Brain microvascular endothelial cell (primary cell): ENCODE measurements around the gene ALG1L2.
"Not testable (repeated sequence)": the region's sequence is repeated elsewhere in the genome, so short reads cannot be mapped to it uniquely, and the experiment has no call there.

Experiments
- DNase-seq: peaks from one replicate; pipeline ENCODE4 v3.0.0-alpha.2; 2020
- H3K27ac ChIP-seq: fragments of 250-450 bp; sonication (Bioruptor Pico); 2 replicates; pipeline ENCODE4 v1.5.1; 2020; ENCODE audit warnings: mild to moderate bottlenecking, moderate library complexity
- H3K27me3 ChIP-seq: fragments of 250-450 bp; sonication (Bioruptor Pico); replicated peaks from 2 replicates; pipeline ENCODE4 v1.5.1; 2020; ENCODE audit warnings: mild to moderate bottlenecking
- H3K36me3 ChIP-seq: fragments of 250-450 bp; sonication (Bioruptor Pico); replicated peaks from 2 replicates; pipeline ENCODE4 v1.5.1; 2020; ENCODE audit warnings: mild to moderate bottlenecking
- H3K4me3 ChIP-seq: 2 replicates; pipeline ENCODE4 v1.5.1; 2011; ENCODE audit warnings: low read depth, mild to moderate bottlenecking, control low read depth, low read length, moderate library complexity
- in situ Hi-C: cut with HindIII; loops from 2 replicates; pipeline ENCODE4 v1.10.0; 2017; ENCODE audit warnings: low sequenced_read_pairs, low pct_ligation_motif_present
- TF ChIP-seq, protein P1 (sequence below): IDR thresholded peaks from 2 replicates; pipeline ENCODE4 v1.5.1; 2011; ENCODE audit warnings: low read depth, mild to moderate bottlenecking, moderate library complexity, low read length, control low read depth, inconsistent platforms; ENCODE audit errors: missing control alignments

The ALG1L2 gene

DNA sequence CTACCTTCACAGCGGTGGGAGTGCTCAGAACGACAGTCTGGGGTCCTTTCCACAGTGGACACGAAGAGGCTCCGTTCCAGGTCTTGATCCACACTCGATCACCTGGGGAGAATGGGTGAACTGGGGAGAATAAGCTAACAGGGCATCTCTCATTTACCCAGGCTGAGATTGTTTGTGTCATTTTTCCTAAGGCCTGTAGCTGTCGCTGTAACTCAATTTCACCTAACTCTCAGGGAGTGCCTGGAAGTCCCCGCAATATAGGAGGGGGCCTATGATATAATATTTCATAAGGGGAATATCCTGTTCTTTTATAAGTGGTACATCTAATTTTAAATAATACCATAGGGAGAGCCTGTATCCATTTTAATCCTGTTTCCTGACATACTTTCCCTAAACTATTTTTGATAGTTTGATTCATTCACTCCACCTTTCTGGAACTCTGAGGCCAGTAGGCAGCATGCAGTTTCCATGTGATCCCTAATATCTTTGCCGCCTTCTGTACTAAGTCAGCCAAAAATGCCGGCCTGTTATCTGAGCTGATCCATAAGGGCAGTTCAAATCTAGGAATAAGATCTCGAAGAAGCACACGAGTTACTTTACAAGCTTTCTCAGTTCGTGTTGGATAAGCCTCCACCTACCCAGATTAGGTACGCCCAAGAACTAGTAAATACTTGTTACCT lies 62.2 kb downstream of the ALG1L2 start:
- DNase-seq, H3K27ac ChIP-seq, H3K4me3 ChIP-seq, H3K36me3 ChIP-seq, in situ Hi-C loops, H3K27me3 ChIP-seq: not testable (repeated sequence)
- TF ChIP-seq, protein P1, sequence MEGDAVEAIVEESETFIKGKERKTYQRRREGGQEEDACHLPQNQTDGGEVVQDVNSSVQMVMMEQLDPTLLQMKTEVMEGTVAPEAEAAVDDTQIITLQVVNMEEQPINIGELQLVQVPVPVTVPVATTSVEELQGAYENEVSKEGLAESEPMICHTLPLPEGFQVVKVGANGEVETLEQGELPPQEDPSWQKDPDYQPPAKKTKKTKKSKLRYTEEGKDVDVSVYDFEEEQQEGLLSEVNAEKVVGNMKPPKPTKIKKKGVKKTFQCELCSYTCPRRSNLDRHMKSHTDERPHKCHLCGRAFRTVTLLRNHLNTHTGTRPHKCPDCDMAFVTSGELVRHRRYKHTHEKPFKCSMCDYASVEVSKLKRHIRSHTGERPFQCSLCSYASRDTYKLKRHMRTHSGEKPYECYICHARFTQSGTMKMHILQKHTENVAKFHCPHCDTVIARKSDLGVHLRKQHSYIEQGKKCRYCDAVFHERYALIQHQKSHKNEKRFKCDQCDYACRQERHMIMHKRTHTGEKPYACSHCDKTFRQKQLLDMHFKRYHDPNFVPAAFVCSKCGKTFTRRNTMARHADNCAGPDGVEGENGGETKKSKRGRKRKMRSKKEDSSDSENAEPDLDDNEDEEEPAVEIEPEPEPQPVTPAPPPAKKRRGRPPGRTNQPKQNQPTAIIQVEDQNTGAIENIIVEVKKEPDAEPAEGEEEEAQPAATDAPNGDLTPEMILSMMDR: peak; percentile 35

DNA sequence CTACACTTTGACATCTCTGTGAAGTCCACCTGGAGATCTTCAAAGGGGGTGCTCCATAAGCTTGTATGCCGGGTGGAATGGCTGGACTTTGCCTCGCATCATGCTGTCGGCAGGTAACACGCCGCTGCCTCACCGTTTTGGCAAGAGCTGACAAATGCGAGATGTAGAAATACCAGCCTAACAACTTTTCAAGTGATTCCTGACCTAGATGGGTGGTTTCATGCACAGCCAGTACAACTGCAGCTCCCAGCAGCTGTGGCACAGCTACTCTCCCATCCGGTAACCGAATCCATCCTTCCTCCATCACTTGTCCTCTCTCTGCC lies 62.7 kb downstream of the ALG1L2 start:
- DNase-seq, H3K4me3 ChIP-seq, in situ Hi-C loops, H3K36me3 ChIP-seq, H3K27me3 ChIP-seq, H3K27ac ChIP-seq: not testable (repeated sequence)

DNA sequence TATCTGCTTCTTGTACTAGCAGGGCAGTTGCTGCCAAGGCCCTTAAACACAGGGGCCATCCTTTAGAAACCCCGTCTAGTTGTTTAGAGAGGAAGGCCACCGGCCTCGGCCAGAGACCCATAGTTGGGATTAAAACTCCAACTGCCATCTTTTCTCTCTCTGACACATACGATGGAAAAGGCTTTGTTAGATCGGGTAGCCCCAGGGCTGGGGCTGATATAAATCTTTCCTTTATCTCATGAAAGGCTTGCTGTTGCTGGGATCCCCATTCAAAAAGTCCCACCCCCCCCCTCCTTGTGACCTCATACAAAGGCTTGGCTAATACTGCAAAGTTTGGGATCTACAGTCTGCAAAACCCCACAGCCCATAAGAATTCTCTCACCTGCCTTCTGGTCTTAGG lies 63.8 kb downstream of the ALG1L2 start:
- H3K27ac ChIP-seq, H3K36me3 ChIP-seq, in situ Hi-C loops, DNase-seq, H3K4me3 ChIP-seq, H3K27me3 ChIP-seq: not testable (repeated sequence)

DNA sequence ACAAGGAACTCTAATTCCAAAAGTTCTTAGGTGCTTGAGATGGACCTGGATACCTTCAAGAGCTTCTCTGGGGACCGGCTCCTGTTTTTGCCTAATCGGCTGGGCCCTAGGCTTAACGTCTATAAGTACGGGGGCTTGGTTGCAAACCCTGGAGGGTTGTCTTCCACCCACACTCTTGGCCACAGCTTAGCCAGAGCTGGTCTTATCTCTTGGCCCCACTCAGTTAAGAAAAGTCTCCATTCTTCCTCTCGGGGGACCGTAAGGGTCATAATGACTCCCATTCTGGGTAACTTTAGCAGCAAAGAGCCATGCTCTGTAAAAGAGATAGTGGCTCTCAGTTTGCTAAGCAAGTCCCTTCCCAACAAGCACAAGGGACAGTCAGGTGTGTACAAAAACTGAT lies 64.8 kb downstream of the ALG1L2 start:
- H3K27ac ChIP-seq, H3K36me3 ChIP-seq, H3K4me3 ChIP-seq, in situ Hi-C loops, DNase-seq, H3K27me3 ChIP-seq: not testable (repeated sequence)
